AG09309 (cell line): ENCODE results near the gene BPTF.

ENCODE experiments used
- DNase-seq: peaks from one replicate; pipeline ENCODE4 v3.0.0-alpha.2; 2010; ENCODE audit warnings: low read depth
- H3K4me3 ChIP-seq: 2 replicates; pipeline ENCODE4 v1.5.1; 2011; ENCODE audit warnings: mild to moderate bottlenecking, low read depth, low read length, moderate library complexity; ENCODE audit not compliant: control insufficient read depth
- TF ChIP-seq, protein P1 (sequence below): IDR thresholded peaks from 2 replicates; pipeline ENCODE4 v1.5.1; 2011; ENCODE audit warnings: mild to moderate bottlenecking, low read depth, low read length, inconsistent platforms; ENCODE audit not compliant: insufficient read depth, control insufficient read depth; ENCODE audit errors: missing control alignments

The BPTF gene

DNA sequence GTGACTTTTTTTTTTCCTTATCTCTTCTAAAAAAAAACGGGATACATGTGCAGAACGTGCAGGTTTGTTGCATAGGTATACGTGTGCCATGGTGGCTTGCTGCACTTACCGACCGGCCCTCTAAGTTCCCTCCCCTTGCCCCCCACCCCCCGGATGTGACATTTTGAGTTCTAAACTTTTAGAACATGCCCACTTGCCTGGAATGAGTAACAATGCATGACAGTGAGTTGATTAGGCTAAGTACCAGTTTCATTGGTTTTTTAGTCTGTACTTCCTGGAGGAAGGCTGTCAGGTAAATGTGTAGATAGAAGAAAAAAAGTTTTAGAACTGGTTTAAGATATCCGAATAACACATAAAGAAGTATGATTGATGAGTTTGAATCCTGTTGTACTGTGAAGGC, 4.0 kb downstream of the BPTF start:
- no peak overlapping the region for H3K4me3 ChIP-seq
- TF ChIP-seq, protein P1, sequence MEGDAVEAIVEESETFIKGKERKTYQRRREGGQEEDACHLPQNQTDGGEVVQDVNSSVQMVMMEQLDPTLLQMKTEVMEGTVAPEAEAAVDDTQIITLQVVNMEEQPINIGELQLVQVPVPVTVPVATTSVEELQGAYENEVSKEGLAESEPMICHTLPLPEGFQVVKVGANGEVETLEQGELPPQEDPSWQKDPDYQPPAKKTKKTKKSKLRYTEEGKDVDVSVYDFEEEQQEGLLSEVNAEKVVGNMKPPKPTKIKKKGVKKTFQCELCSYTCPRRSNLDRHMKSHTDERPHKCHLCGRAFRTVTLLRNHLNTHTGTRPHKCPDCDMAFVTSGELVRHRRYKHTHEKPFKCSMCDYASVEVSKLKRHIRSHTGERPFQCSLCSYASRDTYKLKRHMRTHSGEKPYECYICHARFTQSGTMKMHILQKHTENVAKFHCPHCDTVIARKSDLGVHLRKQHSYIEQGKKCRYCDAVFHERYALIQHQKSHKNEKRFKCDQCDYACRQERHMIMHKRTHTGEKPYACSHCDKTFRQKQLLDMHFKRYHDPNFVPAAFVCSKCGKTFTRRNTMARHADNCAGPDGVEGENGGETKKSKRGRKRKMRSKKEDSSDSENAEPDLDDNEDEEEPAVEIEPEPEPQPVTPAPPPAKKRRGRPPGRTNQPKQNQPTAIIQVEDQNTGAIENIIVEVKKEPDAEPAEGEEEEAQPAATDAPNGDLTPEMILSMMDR = no peak
- DNase-seq = no peak

DNA sequence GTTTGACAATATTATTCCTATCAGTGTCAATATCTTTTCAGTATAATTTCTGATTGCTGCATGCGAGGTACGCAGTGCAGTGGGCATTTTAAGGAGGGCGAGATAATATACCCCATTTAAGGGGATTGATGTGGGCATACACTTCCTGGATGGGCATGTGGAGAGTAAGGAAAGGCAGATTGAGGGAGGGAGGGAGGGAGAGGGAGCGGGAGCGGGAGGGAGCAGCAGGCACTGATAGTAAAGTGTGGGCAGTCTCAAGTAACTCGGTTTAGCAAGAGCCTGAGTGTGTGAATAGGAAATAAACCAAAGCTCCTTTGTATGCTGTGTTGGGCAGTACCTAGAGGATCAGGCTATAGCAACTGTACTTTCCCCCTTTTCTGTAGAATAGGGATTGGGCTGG, 5.1 kb downstream of the BPTF start:
- TF ChIP-seq, protein P1 = no peak
- no peak for DNase-seq
- H3K4me3 ChIP-seq = no peak overlapping the region

DNA sequence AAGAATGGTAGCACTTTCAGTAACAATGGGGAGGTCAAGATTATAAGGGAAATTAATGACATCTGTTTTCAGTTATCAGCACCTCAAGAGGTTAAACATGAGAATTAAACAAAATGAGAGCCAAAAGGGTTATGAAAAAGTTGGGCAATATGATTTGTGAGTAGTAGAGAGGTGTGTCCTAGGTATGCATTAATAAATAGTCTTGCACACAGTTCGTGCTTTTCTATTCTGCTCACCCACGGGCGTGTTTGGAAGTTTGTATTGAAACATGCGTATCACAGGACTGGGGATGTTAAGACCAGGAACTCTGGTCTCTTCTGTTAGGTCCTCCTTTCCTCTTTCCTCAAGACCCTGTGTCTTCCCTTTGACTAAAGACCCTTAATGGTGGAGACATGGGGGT, 6.0 kb downstream of the BPTF start:
- H3K4me3 ChIP-seq = no peak overlapping the region
- TF ChIP-seq, protein P1 = no peak
- no peak for DNase-seq

DNA sequence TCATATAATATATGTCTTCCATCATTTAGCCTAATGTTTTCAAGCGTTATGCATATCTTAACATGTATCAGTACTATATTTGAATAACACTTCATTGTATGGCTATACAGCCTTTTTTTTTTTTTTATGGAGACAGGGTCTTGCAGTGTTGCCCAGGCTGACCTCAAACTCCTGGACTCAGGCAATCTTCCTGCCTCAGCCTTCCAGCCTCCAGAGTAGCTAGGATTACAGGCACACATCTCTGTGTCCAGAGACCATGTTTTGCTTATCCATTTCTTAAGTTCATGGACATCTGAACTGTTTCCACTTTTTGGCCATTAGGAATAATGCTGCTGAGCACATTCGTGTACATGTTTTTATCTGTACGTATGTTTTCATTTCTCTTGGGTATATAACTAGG, 7.8 kb downstream of the BPTF start:
- TF ChIP-seq, protein P1 = no peak
- H3K4me3 ChIP-seq = no peak overlapping the region
- no peak for DNase-seq

DNA sequence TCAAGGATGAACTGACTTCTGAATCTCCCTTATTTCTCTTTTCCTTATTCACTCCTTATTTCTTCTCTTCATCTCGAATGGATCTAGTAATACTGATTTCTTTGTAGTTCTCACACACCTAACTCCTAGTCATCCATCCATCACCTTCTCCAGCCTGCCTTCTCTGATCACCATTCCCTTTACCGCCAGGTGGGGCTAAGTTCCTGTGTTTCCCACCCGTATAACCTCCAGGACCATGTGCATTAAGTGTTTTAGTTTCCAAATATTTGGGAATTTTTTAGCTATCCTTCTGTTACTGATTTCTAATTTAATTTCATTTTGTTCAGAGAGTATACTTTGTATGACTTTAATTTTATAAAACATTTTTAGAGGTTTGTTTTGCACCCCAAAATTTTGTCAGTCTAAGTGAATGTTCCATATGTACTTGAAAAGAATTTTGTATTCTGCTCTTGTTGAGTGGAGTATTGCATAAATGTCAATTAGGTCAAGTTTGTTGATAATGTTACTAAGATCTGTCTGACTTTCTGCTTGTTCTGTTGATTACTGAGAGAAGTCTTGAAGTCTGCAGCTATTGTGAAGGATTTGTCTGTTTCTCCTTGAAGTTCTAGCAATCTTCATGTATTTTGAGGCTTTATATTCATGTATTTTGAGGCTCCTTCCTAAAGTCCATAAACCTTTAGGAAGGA, 8.8 kb downstream of the BPTF start:
- no peak for DNase-seq
- H3K4me3 ChIP-seq = no peak overlapping the region
- TF ChIP-seq, protein P1 = no peak

DNA sequence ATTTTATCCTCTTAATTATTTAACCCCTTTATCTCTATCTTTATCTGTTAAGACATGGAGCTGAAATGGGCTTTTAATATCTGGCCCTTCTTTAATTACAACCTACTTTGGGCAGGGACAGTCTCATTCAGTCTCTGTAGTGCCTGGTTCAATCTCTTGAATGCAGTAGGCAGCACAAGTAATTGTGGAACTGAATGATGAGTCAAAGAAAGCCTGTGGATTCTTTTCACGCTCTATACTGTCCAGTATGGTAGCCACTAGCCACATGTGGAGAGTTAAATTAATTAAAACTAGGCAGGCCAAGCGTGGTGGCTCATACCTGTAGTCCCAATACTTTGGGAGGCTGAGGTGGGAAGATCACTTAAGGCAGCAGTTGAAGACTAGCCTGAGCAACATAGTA, 9.3 kb downstream of the BPTF start:
- no peak for DNase-seq
- no peak overlapping the region for H3K4me3 ChIP-seq
- TF ChIP-seq, protein P1 = no peak
